ENCODE results near the gene PLA2G4D. TPM values are rescaled to one million over a fixed set of nuclear protein-coding genes. Genes with fewer than 3 reads are reported as not detected.

Gene PLA2G4D
- total RNA-seq, 4 donors from 2014 or later = 22.0 to 51.6 (median 29.2) TPM

DNA sequence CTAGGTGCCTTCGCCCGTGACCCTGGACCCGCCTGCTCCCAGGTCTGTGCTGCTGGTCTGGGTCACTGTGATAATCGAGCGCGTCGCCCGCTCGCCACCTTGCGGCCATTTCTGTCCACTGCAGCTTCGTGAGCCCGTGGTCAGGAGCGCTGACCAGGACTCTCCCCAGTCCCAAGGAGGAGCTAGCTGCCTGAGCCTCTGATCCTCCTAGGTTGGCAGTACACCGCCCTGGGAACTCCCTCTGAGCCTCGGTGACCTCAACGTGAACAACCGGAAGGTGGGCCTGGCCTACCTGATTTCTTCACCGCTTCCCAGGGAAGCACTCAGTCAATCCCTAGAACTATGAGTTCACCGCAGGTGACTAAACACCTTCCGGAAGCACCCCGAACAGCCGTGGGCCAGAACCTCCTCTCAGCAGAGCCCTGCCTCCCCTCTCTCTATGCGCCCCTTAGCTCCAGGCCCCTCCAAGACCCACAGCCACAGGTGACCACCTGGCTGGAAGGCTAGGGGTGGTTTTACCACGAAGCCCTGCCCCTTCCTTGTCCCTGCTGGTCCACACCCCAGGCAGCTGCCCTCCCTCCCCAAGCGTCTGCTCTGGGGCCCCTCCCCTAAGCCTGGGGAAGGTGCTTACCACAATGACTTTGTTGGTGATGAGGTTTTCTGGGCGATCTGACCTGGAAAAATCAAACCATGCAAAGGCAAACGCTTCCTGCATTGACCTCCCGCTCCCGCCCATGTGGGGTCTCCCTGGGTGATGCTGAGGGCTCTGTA lies 9.7 kb downstream of the PLA2G4D start:
- no peak for TF ChIP-seq POLR2A (IDR thresholded peaks at IDR 0.05)
- TF ChIP-seq, protein P1, sequence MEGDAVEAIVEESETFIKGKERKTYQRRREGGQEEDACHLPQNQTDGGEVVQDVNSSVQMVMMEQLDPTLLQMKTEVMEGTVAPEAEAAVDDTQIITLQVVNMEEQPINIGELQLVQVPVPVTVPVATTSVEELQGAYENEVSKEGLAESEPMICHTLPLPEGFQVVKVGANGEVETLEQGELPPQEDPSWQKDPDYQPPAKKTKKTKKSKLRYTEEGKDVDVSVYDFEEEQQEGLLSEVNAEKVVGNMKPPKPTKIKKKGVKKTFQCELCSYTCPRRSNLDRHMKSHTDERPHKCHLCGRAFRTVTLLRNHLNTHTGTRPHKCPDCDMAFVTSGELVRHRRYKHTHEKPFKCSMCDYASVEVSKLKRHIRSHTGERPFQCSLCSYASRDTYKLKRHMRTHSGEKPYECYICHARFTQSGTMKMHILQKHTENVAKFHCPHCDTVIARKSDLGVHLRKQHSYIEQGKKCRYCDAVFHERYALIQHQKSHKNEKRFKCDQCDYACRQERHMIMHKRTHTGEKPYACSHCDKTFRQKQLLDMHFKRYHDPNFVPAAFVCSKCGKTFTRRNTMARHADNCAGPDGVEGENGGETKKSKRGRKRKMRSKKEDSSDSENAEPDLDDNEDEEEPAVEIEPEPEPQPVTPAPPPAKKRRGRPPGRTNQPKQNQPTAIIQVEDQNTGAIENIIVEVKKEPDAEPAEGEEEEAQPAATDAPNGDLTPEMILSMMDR (IDR thresholded peaks at IDR 0.05) = peak in 1 of 3 donors; percentile 72
- WGBS, 2 donors = 25 to 31% methylated on average over 25 to 29 of the region's 29 CpGs
- no peak overlapping the region for H3K4me3 ChIP-seq (ENCODE audit: low read depth, poor library complexity, severe bottlenecking)
- DNase-seq (ENCODE audit: low spot score in 2 of 2) = peak in 1 of 2 donors; percentile 91
- intact Hi-C loops (cut with DNase I; ENCODE audit: low total_unique reads) = no loop called here

DNA sequence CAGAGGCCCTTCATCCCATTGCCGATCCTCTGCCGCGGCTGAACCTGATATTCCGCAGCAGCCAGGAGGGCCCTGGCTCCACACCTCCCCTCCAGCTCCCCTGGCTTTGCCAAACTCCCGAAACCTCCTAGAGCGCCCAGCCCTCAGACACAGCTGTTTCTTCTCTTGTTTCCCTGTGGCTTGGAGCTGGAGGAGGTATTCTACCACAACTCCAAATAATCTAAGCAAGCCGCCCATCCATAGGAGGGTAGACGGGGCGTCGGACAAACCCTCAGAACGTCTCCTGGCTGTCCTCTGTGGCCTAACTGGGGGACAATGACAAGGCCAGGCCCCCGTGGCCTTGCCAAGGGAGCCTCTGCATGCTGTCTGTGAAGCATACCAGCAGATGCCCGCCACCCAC lies 10.4 kb downstream of the PLA2G4D start:
- H3K4me3 ChIP-seq (ENCODE audit: low read depth, poor library complexity, severe bottlenecking) = no peak overlapping the region
- WGBS, 2 donors = 86 to 87% methylated on average over 13 of the region's 13 CpGs

DNA sequence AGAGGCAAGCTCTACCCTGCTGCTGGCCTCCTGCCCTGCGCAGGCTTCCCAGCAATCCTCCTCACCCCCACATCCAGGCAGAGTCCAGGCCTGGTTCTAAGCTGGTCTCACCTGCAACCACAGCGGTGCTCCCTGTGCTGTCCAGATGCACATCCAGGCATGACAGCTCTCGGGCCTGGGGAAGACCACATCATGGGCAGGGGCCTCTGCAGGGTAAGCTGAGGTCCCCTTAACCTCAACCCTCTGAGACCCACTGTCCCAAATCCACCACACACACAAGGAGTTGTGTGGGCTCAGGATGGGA lies 10.8 kb downstream of the PLA2G4D start:
- no peak overlapping the region for H3K4me3 ChIP-seq (ENCODE audit: low read depth, poor library complexity, severe bottlenecking)
- 90 to 91% methylated on average over 3 of the region's 3 CpGs for WGBS, 2 donors
- intact Hi-C loops (cut with DNase I; ENCODE audit: low total_unique reads) = no loop called here
- peak in 1 of 2 donors; percentile 61 for DNase-seq (ENCODE audit: low spot score in 2 of 2)
- TF ChIP-seq POLR2A (IDR thresholded peaks at IDR 0.05) = no peak

More for the DNA sequence above, 10.4 kb downstream of the PLA2G4D start:
- peak in 1 of 2 donors; percentile 81 for DNase-seq (ENCODE audit: low spot score in 2 of 2)
- TF ChIP-seq, protein P1 (IDR thresholded peaks at IDR 0.05) = no peak
- no peak for TF ChIP-seq POLR2A (IDR thresholded peaks at IDR 0.05)
- intact Hi-C loops (cut with DNase I; ENCODE audit: low total_unique reads) = no loop called here

DNA sequence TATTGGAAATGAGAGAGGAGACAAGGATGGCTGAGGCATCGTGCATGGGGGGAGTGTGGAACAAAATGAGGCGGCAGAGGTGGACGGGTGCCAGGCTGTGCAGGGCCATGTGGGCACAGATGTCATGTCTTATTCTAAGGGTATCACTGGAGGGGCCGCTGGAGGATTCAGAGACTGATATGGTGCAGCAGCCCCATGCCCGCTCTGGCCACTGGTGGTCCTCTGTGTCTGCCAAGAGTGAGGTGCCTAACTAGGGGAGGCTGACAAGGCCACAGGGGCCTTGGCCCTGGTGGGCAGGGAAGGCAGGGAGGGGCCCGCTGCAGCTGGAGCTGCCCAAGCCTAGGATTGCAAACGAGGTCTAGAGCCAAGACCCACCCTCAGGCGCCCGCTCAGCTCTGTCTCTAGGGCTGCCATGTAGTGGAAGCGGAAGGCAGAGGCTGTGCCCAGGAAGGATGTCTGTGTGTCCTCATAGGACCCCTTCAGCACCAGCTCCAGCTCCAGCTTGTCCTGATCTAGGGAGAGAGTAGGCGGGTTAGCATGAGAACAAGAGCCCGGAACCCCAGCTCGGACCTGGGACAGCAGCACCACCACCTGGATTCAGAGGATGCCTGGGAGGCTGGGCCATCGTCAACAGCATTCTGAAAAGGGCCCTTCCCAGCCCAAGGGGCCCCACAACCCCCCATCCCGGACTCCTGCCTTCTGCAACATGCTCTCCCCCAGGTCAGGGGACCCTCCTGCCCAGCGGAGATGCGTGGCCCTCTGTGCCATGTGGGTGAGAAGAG lies 11.3 kb downstream of the PLA2G4D start:
- WGBS, 2 donors = 88 to 89% methylated on average over 17 of the region's 17 CpGs
- H3K4me3 ChIP-seq (ENCODE audit: low read depth, poor library complexity, severe bottlenecking) = no peak overlapping the region
- DNase-seq (ENCODE audit: low spot score in 2 of 2) = peak in 1 of 2 donors; percentile 82
- intact Hi-C loops (cut with DNase I; ENCODE audit: low total_unique reads) = no loop called here
- TF ChIP-seq POLR2A (IDR thresholded peaks at IDR 0.05) = no peak
- TF ChIP-seq, protein P1 (IDR thresholded peaks at IDR 0.05) = no peak

DNA sequence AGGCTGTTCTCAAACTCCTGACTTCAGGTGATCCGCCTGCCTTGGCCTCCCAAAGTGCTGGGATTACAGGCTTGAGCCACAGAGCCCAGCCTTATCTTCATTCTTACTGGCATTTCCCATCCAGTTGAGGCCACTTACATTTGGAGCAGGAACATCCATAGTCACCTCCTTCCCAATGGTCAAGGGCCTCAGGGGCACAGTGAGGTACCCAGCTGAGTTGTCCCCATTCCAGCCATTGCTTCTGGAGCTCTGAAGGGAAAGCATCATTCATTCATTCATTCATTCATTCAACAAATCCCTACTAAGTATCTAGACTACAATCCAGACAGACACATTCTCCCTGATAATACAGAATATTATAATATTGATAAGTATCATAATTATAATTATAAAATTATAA lies 12.2 kb downstream of the PLA2G4D start:
- no peak for TF ChIP-seq POLR2A (IDR thresholded peaks at IDR 0.05)
- TF ChIP-seq, protein P1 (IDR thresholded peaks at IDR 0.05) = no peak
- no peak overlapping the region for H3K4me3 ChIP-seq (ENCODE audit: low read depth, poor library complexity, severe bottlenecking)
- WGBS, 2 donors = 83 to 95% methylated on average over 1 of the region's 1 CpG
- no peak for DNase-seq (ENCODE audit: low spot score in 2 of 2)
- intact Hi-C loops (cut with DNase I; ENCODE audit: low total_unique reads) = no loop called here
